ENCODE measurements around the gene STX4.

STX4 gene

DNA sequence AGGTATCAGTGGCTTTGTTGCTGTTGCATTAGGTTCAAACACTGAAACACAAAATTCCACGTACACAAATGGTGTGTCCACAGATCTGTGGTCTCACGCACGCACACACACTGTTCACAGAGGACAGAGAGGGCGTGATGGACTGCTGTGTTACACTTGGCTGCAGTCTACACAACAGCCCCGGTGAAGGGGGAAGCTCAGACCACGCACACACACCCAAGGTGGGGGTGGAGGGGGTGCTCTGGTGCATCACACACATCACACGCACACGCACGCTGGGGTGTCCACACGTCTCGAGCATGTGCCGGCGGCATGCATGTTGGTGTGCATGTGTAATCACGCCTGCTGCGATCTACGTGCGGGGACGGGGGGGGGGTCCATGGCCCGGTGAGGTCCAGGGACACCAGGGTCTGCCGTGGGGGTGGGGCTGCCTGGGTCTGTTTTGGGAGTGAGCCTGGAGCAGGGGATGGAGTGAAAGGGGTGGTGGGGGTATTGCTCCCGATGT, 41.0 kb upstream of the STX4 start:
- H3K4me1 ChIP-seq = peaks cover 7% of the 10 kb centered on the region; the same call in 1 of the 2 replicates
- no peak for DNase-seq
- H3K4me3 ChIP-seq (ENCODE audit: low read depth, low read length) = no peak overlapping the region
- H3K9me3 ChIP-seq = no peaks in the 10 kb centered on the region
- no peaks in the 10 kb centered on the region for H3K27me3 ChIP-seq
- no peaks in the 10 kb centered on the region for H3K36me3 ChIP-seq
- no peak for TF ChIP-seq CTCF (IDR thresholded peaks at IDR 0.05; ENCODE audit: low read depth, low read length)

DNA sequence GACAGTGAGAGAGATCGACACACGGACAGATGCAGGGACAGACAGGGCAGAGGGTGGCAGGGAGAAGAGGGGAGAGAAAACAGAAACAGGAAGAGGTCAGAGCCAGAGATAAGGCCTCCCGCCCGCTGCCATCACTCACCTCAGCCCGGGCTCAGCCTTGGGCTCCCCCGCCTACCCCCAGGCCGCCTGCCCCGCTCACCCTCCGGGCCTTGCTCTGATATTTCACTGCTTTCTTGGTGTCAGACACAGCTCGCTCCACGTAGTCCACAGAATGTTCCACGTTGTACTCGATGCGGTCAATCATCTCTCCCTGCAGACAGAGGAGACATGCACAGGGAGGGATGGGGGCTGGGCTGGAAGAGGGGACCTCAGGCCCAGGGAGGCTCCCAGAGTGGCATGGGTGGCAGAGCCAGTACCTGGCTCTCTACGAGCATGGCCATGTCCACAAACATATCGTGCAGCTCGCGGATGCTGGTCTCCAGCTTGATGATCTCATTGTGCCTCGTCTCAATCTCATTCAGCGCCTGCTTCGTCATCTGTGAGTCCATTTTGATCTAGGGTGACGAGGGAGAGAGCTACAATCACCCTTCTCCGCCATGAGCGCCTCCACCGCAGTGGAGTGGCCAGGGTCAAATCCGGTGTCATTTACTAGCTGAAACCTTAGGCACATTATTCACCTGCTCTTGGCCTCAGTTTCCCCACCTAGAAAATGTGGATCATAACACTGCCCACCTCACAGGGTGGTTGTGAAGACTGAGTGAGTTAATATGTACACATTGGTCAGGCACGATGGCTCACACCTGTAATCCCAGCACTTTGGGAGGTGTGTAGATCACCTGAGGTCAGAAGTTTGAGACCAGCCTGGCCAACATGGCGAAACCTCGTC, 40.2 kb upstream of the STX4 start:
- Histone ChIP-seq H3K36me3 (no peaks in the 10 kb centered on the region), H3K9me3 (no peaks in the 10 kb centered on the region), H3K4me1 (peaks cover 7% of the 10 kb centered on the region; the same call in 1 of the 2 replicates), H3K27me3 (no peaks in the 10 kb centered on the region), H3K4me3 (ENCODE audit: low read depth, low read length) (no peak overlapping the region)
- TF ChIP-seq CTCF (IDR thresholded peaks at IDR 0.05; ENCODE audit: low read depth, low read length) = no peak
- no peak for DNase-seq

GRCh38 chr16:30995927-30996323, 37.4 kb upstream of the STX4 start:
- no peaks in the 10 kb centered on the region for H3K9me3 ChIP-seq
- peaks cover 7% of the 10 kb centered on the region; the same call in 1 of the 2 replicates for H3K4me1 ChIP-seq
- no peaks in the 10 kb centered on the region for H3K27me3 ChIP-seq
- H3K4me3 ChIP-seq (ENCODE audit: low read depth, low read length) = no peak overlapping the region
- no peak for TF ChIP-seq CTCF (IDR thresholded peaks at IDR 0.05; ENCODE audit: low read depth, low read length)
- DNase-seq = no peak
- H3K36me3 ChIP-seq = no peaks in the 10 kb centered on the region

GRCh38 chr16:30996324-30996984, 36.9 kb upstream of the STX4 start:
- no peak for TF ChIP-seq CTCF (IDR thresholded peaks at IDR 0.05; ENCODE audit: low read depth, low read length)
- DNase-seq = no peak

GRCh38 chr16:30996985-30997724, 36.2 kb upstream of the STX4 start:
- H3K4me3 ChIP-seq (ENCODE audit: low read depth, low read length) = peak overlapping the region; percentile 55
- no peaks in the 10 kb centered on the region for H3K27me3 ChIP-seq
- H3K4me1 ChIP-seq = peaks cover 7% of the 10 kb centered on the region; the same call in 1 of the 2 replicates
- TF ChIP-seq CTCF (IDR thresholded peaks at IDR 0.05; ENCODE audit: low read depth, low read length) = no peak
- no peaks in the 10 kb centered on the region for H3K36me3 ChIP-seq
- H3K9me3 ChIP-seq = no peaks in the 10 kb centered on the region
- peak; percentile 86 for DNase-seq

More at GRCh38 chr16:30996324-30996984, 36.9 kb upstream of the STX4 start:
- H3K27me3 ChIP-seq = no peaks in the 10 kb centered on the region
- H3K4me3 ChIP-seq (ENCODE audit: low read depth, low read length) = peak overlapping the region; percentile 55
- H3K36me3 ChIP-seq = no peaks in the 10 kb centered on the region
- H3K4me1 ChIP-seq = peaks cover 7% of the 10 kb centered on the region; the same call in 1 of the 2 replicates
- H3K9me3 ChIP-seq = no peaks in the 10 kb centered on the region
